T-helper 2 cell treated with Interferon-gamma antibody and Interleukin-4, amounts not matched to agents 5 μg/mL and 100 μg/mL, for 36 hours (primary cell): Measurements from ENCODE around the gene TIMM10.
A peak's percentile ranks its signal among the peaks of the same experiment; 100 is the strongest.

ENCODE experiments used
- DNase-seq: peaks from one replicate; pipeline ENCODE4 v3.0.0; 2021; ENCODE audit warnings: low spot score
- H3K27ac Mint-ChIP-seq: one replicate; pipeline ENCODE4 v1.8.0; 2021; ENCODE audit warnings: mild to moderate bottlenecking, mixed read lengths
- H3K27me3 Mint-ChIP-seq: one replicate; pipeline ENCODE4 v1.8.0; 2021; ENCODE audit warnings: low read depth, mixed read lengths
- H3K36me3 Mint-ChIP-seq: one replicate; pipeline ENCODE4 v1.8.0; 2021; ENCODE audit warnings: low read depth, mixed read lengths
- H3K4me1 Mint-ChIP-seq: one replicate; pipeline ENCODE4 v1.8.0; 2021; ENCODE audit warnings: low read depth, mixed read lengths
- H3K4me3 Mint-ChIP-seq: one replicate; pipeline ENCODE4 v1.8.0; 2022; ENCODE audit warnings: mild to moderate bottlenecking, moderate library complexity, mixed read lengths
- H3K9me3 Mint-ChIP-seq: one replicate; pipeline ENCODE4 v1.8.0; 2021; ENCODE audit warnings: mixed read lengths

Gene TIMM10

GRCh38 chr11:57527056-57527631 lies 3.4 kb downstream of the TIMM10 start:
- peaks cover 19% of the 10 kb centered on the region for H3K36me3 Mint-ChIP-seq
- DNase-seq = peak; percentile 37
- H3K4me3 Mint-ChIP-seq = no peak overlapping the region

GRCh38 chr11:57523419-57523818 lies 7.1 kb downstream of the TIMM10 start:
- Mint-ChIP-seq H3K4me3 (no peak overlapping the region), H3K36me3 (peaks cover 12% of the 10 kb centered on the region), H3K27ac (no peak overlapping the region), H3K9me3 (no peaks in the 10 kb centered on the region), H3K4me1 (peaks cover 11% of the 10 kb centered on the region), H3K27me3 (no peaks in the 10 kb centered on the region)
- DNase-seq = no peak

More at GRCh38 chr11:57527056-57527631, 3.4 kb downstream of the TIMM10 start:
- Mint-ChIP-seq H3K27ac (no peak overlapping the region), H3K9me3 (no peaks in the 10 kb centered on the region), H3K27me3 (no peaks in the 10 kb centered on the region), H3K4me1 (peaks cover 30% of the 10 kb centered on the region)

- Mint-ChIP-seq H3K4me1 (peaks cover 2% of the 10 kb centered on the region), H3K4me3 (no peak overlapping the region), H3K36me3 (peaks cover 6% of the 10 kb centered on the region), H3K27me3 (no peaks in the 10 kb centered on the region), H3K27ac (no peak overlapping the region), H3K9me3 (no peaks in the 10 kb centered on the region)
- DNase-seq = no peak
These were observed 9.4 kb downstream of the TIMM10 start for GRCh38 chr11:57521116-57521515.

DNA sequence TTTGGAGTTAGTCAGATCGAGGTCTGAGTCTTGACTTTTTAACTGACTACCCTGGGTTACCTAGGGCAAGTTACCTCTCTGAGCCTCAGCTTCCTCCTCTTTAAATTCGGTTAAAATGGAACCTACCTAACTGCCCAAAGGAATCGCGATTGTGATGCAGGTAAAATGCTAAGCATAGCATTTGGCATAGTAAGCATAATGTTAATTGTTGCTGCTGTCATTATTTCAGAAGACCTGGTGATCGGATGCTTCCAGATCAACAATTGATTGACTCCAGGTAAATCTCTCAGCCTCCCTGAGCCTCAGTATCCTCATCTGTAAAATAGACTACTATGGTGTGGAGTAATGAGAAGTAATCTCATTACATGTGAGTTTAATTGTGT lies 14.5 kb downstream of the TIMM10 start:
- Mint-ChIP-seq H3K9me3 (no peaks in the 10 kb centered on the region), H3K4me1 (peaks cover 25% of the 10 kb centered on the region), H3K36me3 (peaks cover 10% of the 10 kb centered on the region), H3K4me3 (peak overlapping the region; percentile 99), H3K27me3 (no peaks in the 10 kb centered on the region), H3K27ac (peak overlapping the region; percentile 89)
- no peak for DNase-seq

- DNase-seq = peak; percentile 46
- H3K4me3 Mint-ChIP-seq = peak within 1 kb of the TSS; percentile 99
- H3K27ac Mint-ChIP-seq = peak within 1 kb of the TSS; percentile 92
- peaks cover 10% of the 10 kb centered on the region for H3K36me3 Mint-ChIP-seq
- peaks cover 25% of the 10 kb centered on the region for H3K4me1 Mint-ChIP-seq
- H3K27me3 Mint-ChIP-seq = no peaks in the 10 kb centered on the region
- no peaks in the 10 kb centered on the region for H3K9me3 Mint-ChIP-seq
These were observed 15.1 kb downstream of the TIMM10 start, which contains the start of gene SLC43A1 for GRCh38 chr11:57515332-57516060. SLC43A1 (minus strand) TSS chr11:57515702; CDS start chr11:57514111, 1,591 bp downstream.

GRCh38 chr11:57514538-57515331 lies 15.8 kb downstream of the TIMM10 start:
- Mint-ChIP-seq H3K36me3 (peaks cover 12% of the 10 kb centered on the region), H3K9me3 (no peaks in the 10 kb centered on the region), H3K4me1 (peaks cover 27% of the 10 kb centered on the region), H3K27me3 (no peaks in the 10 kb centered on the region), H3K4me3 (peak overlapping the region; percentile 99), H3K27ac (peak overlapping the region; percentile 92)
- DNase-seq = peak; percentile 48

DNA sequence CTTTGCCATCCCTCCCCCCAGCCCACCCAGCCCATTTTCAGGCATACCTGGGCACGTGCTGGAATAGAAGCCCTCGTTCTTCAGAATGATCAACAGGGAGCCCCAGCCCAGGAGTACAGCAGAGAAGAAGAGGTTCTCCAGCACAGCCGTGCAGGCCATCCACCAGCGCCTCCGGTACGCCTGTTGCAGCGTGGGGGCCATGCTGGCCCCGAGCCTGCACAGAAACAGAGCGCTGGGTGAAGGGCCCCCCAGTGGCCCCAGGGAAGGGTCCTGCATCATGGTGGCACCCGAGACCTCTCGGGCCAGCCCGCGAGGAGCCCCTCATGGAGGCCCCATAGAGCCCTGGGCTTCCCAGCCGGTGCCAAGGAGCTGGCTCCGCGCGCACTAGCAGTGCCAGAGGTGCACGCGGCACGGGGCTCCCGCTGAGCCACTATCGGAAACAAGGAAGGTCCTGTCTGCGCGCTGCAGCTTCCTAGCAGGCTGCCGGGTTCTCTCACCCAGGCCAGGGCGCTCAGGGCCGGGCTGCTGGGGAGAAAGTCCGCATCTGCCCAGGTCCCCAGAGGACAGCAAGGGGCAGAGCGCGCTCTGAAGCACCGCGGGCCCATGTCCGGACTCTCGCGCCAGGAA lies 16.5 kb downstream of the TIMM10 start:
- no peaks in the 10 kb centered on the region for H3K9me3 Mint-ChIP-seq
- peak overlapping the region; percentile 92 for H3K27ac Mint-ChIP-seq
- DNase-seq = peak; percentile 18
- no peaks in the 10 kb centered on the region for H3K27me3 Mint-ChIP-seq
- H3K4me1 Mint-ChIP-seq = peaks cover 28% of the 10 kb centered on the region
- H3K4me3 Mint-ChIP-seq = peak overlapping the region; percentile 99
- H3K36me3 Mint-ChIP-seq = peaks cover 14% of the 10 kb centered on the region

DNA sequence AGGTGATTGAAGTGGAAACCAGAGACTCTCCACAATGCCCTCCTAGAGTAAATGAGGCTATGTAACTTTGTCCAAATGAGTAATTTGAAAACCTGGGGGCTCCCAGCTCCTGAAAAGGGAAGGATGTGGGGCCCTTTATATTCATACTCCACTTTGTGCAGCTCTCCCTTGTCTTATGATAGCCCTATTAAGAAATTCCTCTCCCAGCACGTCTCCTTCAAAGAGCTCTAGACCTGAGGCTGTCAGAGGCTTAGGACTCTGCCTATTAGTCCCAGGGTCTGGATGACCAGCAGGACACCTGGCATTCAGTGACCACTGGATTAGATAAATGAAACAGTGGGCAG lies 17.1 kb downstream of the TIMM10 start:
- no peaks in the 10 kb centered on the region for H3K27me3 Mint-ChIP-seq
- H3K4me1 Mint-ChIP-seq = peaks cover 28% of the 10 kb centered on the region
- H3K9me3 Mint-ChIP-seq = no peaks in the 10 kb centered on the region
- peak overlapping the region; percentile 99 for H3K4me3 Mint-ChIP-seq
- no peak for DNase-seq
- H3K36me3 Mint-ChIP-seq = peaks cover 14% of the 10 kb centered on the region
- H3K27ac Mint-ChIP-seq = no peak overlapping the region

DNA sequence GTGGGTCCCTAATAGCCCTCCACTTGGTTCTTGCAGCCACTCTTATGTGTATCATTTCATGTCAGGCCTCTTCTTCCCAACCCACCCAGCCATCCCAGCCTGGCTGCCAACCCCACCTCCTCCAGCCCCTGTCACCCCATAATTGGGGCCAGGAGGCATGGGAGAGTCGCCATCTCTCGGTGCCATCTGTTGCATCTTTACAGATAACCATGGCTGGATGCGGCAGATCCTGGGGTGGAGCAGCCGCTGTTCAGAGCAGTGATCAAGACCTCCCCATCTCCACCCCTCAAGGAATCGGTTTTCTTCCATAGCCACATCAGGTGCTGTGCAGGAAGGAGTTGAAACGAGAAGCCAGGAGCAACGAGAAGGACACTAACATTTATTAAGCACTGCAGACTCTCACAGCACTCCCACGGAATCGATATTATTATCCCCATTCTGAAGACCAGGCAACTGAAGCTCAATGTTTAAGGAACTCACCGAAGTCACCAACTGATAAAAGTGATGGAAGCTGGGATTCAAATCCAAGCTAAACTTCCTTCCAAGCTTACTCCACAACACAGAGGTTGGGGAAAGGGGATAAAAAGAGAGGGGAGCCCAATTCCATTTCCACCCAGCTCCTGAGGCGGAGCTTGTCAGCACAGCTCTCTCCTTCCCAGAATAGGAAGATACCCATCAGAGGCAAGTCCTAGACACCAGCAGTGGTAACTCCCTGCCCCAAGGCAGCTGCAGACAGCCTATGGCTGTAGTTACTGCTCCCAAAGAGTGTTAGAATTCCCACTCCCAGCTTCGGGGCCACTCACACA lies 17.7 kb downstream of the TIMM10 start:
- Mint-ChIP-seq H3K36me3 (peaks cover 16% of the 10 kb centered on the region), H3K4me1 (peaks cover 28% of the 10 kb centered on the region), H3K27ac (no peak overlapping the region), H3K27me3 (no peaks in the 10 kb centered on the region), H3K9me3 (no peaks in the 10 kb centered on the region), H3K4me3 (peak overlapping the region; percentile 20)
- DNase-seq = no peak

GRCh38 chr11:57511741-57512430 lies 18.7 kb downstream of the TIMM10 start:
- DNase-seq = no peak
- H3K27ac Mint-ChIP-seq = peak overlapping the region; percentile 20
- no peaks in the 10 kb centered on the region for H3K9me3 Mint-ChIP-seq
- no peak overlapping the region for H3K4me3 Mint-ChIP-seq
- peaks cover 17% of the 10 kb centered on the region for H3K36me3 Mint-ChIP-seq
- H3K4me1 Mint-ChIP-seq = peaks cover 28% of the 10 kb centered on the region
- no peaks in the 10 kb centered on the region for H3K27me3 Mint-ChIP-seq

DNA sequence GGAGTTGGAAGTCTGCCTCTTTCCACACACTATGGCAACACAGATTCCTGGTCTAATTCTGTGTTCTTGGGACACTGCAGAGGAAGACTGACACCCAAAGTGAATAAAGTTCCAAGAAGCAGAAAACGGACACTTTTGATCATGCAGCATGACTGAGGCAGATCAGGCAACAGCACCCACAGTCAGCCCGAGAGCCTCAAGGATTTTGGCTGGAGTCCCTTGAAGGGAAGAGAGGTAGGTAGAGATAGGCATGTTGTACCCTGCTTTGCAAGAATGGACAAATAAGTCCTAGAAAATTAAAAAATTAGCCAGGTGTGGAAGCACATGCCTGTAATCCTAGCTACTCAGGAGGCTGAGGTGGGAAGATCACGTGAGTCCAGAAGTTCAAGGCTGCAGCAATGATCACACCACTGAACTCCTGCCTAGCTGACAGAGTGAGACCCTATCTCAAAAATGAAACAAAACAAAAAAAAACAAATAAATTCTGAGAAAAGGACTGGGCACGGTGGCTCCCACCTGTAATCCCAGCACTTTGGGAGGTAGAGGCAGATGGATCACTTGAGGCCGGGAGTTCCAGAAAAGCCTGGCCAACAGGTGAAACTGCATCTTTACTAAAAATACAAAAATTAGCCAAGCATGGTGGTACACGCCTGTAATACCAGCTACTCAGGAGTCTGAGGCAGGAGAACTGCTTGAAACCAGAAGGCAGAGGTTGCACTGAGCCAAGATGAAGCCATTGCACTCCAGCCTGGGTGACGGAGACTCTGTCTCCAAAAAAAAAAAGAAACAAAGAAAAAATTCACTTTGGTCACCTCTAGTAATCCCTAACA lies 22.0 kb downstream of the TIMM10 start:
- peaks cover 22% of the 10 kb centered on the region for H3K36me3 Mint-ChIP-seq
- DNase-seq = no peak
- H3K27ac Mint-ChIP-seq = no peak overlapping the region
- peaks cover 19% of the 10 kb centered on the region for H3K4me1 Mint-ChIP-seq
- no peaks in the 10 kb centered on the region for H3K9me3 Mint-ChIP-seq
- no peak overlapping the region for H3K4me3 Mint-ChIP-seq
- H3K27me3 Mint-ChIP-seq = no peaks in the 10 kb centered on the region

DNA sequence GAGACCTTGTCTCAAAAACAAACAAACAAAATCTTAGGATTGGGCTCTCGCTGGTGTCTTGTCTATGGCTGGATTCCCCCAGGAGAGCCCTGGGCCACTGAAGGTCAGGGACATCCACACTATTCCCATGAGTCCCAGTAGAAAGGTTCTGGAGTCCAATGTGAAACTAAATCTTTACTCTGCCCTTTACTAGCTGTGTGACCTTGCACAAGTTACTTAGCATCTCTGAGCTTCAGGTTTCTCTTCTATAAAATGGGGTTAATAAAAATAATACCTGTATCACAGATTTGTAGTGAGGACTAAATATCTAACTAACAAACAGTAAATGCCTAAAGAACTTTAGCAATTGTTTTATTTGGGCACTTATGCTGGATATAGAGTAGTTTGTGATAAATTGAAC lies 24.0 kb downstream of the TIMM10 start:
- H3K27ac Mint-ChIP-seq = no peak overlapping the region
- peaks cover 15% of the 10 kb centered on the region for H3K36me3 Mint-ChIP-seq
- no peak overlapping the region for H3K4me3 Mint-ChIP-seq

More for the DNA sequence above, 24.0 kb downstream of the TIMM10 start:
- no peak for DNase-seq
- peaks cover 6% of the 10 kb centered on the region for H3K4me1 Mint-ChIP-seq
- H3K27me3 Mint-ChIP-seq = no peaks in the 10 kb centered on the region
- H3K9me3 Mint-ChIP-seq = no peaks in the 10 kb centered on the region
